ENCODE data around the gene LPIN1.

The LPIN1 gene

DNA sequence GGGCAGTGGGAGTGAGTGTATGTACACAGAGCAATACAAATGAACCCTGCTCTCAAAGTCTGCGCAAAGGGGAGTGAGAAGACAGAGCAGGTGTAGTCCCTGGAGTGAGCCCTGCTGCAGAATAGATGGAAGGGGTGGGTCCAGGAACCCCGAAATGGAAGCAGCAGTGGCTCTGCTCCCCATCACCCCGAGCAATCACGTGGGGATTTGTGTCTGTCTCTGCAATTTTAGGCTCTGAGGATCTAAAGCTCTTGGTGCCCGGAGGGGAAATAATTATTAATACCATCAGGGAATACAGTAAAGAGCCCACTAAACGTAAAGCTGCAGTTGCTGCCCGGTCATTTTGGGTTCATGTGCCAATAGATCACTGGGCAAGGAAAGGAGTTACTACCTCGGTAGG, 118.3 kb downstream of the LPIN1 start:
- intact Hi-C loops (cut with DNase I), result loop anchor here (10.0 kb wide), 2 partner anchors 850 to 1140 kb away; partner anchors contain the start of gene TRIB2
- DNase-seq, result peak in 1 of 42 donors; percentile 6

DNA sequence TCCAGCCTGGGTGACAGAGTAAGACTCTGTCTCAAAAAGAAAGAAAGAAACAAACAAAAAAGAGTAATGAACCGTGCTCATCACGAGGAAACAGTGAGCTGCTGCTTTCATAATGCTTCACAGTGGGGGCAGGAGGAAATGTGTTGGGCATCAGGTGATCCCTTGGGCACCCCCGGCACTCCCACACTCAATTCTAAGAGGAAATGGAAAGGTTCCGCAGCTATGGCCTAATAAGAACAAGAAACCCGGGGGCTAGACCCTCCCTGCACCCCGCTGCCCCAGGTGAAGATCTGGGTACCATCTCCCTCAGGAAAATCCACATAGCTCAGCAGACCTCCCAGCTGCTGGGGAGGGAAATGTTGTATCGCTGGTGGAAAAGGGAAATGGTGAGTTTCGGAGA, 118.9 kb downstream of the LPIN1 start:
- intact Hi-C loops (cut with DNase I), result loop anchor here (10.0 kb wide), 2 partner anchors 849 to 1139 kb away; partner anchors contain the start of gene TRIB2
- no peak for DNase-seq

DNA sequence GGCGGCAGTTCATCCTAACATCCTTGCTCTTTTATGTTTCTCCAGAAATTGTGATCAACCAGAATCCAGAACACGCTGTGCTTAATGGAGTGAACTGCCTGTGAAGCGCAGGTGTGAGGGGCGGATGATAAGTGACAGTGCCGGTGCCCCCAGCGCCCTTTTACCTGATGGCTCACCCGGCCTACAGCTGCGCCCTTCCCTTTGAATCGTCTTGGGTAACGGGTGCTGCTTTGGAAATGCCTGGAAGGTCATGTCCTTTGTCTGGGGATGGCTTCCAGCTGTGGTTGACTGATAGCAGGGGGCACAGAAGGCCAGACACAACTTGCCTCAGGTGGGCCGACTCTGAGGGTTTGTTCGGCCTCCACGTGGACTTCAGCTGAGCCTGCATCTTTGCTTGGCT, 119.4 kb downstream of the LPIN1 start:
- DNase-seq, result no peak
- intact Hi-C loops (cut with DNase I), result loop anchor here (10.0 kb wide), 2 partner anchors 849 to 1139 kb away; partner anchors contain the start of gene TRIB2

DNA sequence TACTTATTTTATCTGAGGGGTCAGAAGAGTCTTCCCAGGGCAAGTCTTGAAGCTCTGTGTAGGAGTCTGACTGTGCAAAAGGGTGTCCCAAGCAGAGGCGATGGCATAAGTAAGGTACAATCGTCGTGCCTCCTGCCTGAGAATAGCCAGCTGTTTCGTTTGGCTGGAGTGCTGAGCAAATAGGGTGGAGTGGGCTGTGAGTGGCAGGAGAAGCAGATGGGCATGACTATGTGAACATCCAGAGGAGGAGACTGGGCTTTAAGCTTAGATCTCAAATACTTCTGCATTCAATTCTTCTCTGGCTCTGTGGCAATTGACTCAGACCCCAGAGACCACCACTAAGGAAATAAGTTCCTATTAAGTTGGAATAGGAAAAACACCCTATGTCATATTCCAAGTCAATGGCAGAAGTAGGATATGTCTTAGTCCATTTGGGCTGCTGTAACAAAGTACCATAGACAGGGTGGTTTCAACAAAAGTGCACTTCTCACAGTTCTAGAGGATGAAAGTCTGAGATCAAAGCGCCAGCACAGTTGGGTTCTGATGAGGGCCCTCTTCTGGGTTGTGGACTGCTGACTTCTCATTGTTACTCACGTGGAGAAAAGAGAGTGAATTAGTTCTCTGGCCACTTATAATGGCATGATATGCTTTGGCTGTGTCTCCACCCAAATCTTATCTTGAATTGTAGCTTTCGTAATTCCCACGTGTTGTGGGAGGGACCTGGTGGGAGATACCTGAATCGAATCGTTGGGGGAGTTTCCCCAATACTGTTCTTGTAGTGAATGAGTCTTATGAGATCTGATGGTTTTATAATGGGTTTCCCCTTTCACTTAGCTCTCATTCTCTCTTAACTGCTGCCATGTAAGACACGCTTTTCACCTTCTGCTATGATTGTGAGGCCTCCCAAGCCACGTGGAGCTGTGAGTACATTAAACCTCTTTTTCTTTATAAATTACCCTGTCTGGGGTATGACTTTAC, 120.2 kb downstream of the LPIN1 start:
- peak in 1 of 42 donors; percentile 18 for DNase-seq
- intact Hi-C loops (cut with DNase I), result loop anchor here (10.0 kb wide), 2 partner anchors 848 to 1138 kb away; partner anchors contain the start of gene TRIB2

DNA sequence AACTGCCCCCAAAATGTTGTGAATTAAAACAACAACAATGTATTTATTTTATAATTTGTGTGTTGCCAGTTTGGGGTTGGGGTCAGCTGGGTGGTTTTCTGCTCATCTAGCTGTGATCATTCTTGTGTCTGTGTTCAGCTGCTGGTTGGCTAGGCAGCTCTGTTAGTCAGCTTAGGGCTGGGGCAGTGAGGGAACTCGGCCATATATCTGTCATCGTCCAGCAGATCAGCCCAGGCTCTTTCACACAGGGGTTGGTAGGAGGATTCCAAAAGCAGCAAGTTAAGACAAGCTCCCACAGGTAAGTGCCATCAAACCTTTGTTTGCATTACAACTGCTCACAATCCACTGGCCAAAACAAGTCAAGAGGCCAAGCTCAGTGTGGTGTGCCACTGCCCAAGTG, 121.5 kb downstream of the LPIN1 start:
- peak in 1 of 42 donors; percentile 34 for DNase-seq
- intact Hi-C loops (cut with DNase I), result loop anchor here (10.0 kb wide), 2 partner anchors 847 to 1137 kb away; partner anchors contain the start of gene TRIB2

DNA sequence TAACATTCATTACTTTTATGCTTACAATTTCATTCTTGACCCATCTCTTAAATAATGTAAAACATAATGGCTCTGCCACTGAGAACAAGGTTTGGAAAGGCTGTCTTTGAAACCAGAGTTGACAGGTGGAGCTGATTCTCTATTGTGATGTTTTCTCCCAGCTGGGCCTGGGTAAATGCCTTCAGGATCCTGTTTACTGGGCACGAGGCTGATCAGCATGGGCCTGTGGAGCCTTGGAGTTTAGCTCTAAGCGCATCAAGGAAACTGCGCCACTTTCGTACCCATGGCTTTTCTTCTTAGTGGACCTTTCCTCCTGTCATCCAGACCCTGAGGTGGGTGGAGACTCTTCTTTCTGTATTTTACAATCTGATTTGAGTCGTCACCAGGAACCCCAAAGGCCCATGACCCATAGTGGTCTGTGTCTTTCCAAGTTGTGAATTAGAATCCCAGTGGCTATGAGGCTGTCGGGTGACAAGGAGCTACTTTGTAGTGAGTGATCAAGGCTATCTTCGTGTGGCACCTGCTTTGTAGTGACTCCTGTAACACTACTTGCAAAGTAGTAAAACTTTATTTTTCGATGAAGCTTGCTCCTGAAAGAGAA, 123.1 kb downstream of the LPIN1 start:
- DNase-seq, result peak in 1 of 42 donors; percentile 19
- intact Hi-C loops (cut with DNase I), result loop anchor here (10.0 kb wide), 2 partner anchors 845 to 1135 kb away; partner anchors contain the start of gene TRIB2

DNA sequence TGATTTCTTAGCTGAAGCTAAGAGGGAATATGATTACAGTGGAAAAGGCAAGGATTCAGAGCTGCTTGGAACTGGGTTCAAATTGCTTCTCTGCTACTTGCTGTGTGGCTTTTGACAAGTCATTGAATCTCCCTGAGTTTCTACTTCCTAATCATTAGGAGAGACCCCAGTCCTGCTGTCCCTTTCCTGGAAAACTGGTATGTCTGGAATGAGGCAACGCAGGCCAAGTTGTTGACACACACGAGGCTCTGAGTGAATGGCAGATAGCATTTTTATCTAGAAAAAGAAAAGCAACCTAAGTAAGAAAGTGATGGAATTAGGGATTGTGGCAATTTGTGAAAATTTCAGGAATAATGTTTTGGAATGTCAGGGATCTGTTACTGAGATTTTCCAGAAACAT, 123.6 kb downstream of the LPIN1 start:
- intact Hi-C loops (cut with DNase I), result no loop called here
- peak in 1 of 42 donors; percentile 19 for DNase-seq

DNA sequence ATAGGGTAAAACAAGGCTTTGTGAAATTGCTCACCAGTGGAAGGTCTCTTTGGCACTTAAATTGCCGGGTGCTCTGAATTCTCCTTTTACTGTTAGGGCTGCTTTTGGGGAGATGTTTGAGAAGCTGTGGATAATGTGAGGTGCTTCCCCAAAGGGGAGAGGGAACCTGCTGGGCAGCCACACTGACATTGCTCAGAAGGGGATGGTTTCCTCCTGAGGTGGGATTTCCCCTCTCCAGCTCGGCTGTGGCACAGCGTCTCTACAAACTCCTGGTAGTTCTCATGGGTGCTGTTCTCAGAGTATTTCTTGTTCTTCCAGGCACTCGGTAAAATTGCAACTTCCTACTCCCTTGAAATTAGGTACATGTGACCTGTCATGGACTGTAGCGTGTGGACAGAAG, 124.2 kb downstream of the LPIN1 start:
- intact Hi-C loops (cut with DNase I), result no loop called here
- DNase-seq, result peak in 1 of 42 donors; percentile 33

DNA sequence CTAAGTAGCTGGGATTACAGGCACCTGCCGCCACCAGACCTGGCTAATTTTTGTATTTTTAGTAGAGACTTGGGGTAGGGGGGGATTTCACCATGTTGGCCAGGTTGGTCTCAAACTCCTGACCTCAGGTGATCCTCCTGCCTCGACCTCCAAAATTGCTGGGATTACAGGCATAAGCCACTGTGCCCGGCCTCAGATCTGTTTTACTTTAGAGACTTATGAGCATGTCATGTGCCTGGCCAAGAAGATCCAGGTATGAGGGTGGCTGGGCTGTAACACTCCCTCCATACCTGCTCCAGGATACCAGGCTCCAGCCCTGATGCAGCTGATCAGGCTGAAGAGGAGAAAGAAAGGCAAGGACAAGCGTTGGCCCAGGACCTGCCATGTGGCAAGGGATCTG, 125.0 kb downstream of the LPIN1 start:
- intact Hi-C loops (cut with DNase I), result no loop called here
- peak in 1 of 42 donors; percentile 23 for DNase-seq

DNA sequence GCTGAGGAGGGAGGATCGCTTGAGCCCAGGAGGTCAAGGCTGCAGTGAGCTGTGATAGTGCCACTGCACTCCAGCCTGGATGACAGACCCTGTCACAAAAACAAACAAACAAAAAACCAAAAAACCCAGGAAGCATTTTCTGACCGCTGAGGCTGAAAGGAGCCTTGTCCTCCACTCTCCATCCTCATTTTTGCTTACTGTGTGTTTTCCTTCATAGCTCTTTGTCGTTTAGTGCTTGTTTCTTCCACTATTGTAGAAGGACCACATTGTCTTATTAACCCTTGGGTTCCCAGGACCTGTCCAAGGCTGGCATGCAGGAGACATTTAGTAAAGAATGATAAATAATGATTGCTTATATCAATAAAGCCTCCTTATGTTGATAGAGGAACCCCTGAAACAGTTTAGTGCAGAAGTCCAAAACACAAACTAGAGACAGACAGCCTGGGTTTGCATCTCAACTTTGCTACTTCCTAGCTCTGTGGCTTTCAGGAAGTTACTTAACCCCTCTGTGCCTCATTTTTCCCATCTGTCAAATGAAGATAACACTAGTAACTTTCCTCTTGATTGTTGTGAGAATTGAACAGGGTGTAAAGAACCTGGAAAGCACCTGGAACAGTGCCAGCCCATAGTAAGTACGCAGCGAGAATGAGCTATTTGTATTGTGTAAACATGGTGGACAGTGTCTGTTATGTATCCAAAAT, 126.0 kb downstream of the LPIN1 start:
- DNase-seq, result no peak
- intact Hi-C loops (cut with DNase I), result no loop called here

DNA sequence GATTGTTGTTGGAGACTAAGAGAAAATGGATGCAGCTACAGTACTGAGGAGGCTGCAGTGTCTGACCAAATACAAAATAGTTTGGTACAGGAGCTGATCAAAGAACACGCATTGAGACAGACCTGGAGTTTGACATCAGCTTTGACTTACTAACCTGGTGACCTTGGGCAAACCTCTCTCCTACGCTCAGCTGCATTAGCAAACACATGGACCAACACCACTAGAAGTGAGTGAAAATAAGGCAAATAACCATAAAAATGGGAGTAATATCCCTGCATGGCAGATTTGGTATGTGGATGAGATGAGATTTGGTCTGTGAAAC, 126.5 kb downstream of the LPIN1 start:
- intact Hi-C loops (cut with DNase I), result no loop called here
- DNase-seq, result no peak

DNA sequence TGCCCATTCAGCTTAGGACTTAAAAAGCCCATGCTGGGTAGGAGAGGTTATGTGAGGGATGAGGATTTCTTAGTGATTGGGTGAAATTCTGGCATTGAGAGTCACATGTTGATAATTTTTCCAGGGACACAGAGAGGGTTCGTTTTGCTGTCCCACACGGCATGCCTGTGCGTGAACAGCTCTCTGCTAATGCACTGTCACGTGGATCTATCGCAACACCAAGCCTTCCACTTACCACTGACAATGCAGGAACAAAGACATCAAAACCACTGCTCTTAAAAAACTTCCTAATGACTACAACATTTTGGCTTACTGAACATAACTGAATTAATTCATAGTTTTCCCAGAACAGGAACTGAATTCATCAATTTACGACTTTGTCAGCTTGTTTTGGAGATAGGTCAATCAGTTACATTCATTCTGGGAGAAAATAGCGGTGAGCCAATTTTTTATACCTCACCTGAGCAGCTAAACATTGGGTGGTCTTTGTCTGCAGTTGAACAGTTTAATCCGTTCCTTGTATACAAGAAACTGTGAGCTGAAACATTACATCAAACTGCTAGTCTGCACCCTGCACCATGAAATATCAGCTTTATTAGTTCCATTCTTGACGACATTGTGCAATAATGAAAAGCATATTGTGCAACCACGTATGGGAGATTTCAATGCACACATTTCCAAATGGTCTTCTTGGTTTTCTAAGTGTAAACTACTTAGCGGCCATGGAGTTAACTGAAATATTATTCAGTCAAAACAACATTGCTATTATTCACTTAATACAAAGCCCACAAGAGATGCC, 127.1 kb downstream of the LPIN1 start:
- intact Hi-C loops (cut with DNase I), result no loop called here
- no peak for DNase-seq

DNA sequence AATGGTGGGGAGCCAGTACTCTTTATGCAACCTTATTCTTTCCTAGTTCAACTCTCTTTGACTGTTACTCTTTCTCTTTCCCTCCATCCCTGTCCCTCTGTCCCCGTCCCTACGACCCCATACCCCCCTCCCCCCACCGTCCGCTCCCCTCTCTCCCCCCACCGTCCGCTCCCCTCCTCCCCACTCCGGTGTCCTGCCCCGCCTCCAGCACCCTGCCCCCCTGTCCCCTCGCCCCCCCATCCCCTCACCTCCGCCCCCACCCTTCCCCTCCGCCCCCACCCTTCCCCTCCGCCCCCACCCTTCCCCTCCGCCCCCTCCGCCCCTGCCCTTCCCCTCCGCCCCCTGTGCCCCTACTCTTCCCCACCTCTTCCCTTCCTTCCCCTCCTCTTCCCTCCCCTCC, 128.4 kb downstream of the LPIN1 start:
- intact Hi-C loops (cut with DNase I), result no loop called here
- no peak for DNase-seq

DNA sequence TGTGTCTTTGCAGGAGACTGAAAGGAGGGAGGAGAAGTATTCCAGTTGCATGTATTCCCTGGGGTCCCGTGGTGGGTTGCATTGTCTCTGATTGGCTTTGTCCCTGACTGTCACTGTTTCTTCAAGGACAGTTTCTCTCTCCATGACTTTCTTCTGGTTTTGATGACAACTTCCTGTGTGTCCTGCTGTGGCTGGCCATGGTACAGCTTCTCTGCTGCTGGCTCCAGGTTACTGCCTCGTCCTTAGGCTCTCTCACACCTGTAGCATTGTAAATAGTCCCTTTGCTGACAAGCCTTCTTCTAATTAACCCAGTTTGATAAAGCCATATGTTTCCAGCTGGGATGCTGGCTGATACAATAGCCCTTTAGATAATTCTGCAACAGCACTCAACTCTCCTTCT, 129.0 kb downstream of the LPIN1 start:
- peak in 1 of 42 donors; percentile 17 for DNase-seq
- intact Hi-C loops (cut with DNase I), result no loop called here

DNA sequence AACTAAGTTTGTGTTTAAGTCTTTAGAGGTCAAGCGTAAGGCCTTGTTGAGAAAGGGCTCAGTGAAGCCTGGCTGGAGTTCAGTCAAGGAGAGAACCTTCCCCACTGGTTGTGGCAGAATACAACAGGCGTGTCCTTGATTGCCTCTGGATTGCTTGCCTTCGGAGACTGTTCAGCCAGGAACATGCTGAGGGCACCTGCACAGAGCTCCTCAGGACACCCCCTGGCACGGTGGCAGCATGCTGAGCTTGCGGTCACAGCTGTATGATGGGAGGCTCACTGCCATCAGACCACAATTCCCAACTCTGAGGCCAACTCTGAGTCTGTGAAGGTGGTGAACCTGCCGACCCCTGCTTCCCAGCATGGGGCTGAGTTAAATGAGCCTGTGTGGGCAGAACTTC, 130.0 kb downstream of the LPIN1 start:
- DNase-seq, result peak in 1 of 42 donors; percentile 31
- intact Hi-C loops (cut with DNase I), result no loop called here

DNA sequence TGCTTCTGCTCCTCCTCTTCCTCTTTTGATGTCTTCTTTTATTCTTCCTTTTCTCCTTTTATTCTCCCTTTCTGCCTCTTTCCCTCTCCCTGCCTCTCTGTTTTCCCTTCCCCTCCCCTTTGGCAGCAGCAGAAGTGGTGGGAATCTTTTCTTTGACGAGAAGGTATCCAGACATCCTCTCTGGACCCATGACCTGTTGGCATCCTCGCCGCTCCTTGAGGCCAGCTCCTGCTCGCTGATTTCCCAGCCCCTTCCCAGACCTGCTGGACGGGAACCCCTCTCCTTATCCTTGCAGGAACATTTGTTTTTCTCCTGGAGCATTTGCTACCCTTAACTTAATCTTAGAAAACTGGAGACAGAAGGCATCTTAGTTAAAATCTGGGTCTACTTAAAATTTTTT, 130.5 kb downstream of the LPIN1 start:
- intact Hi-C loops (cut with DNase I), result no loop called here
- peak in 1 of 42 donors; percentile 32 for DNase-seq
